NT2/D1 (cell line): Measurements from ENCODE around the gene DYNC1H1.

Experiments
- SUZ12 ChIP-seq: IDR thresholded peaks from 2 replicates; pipeline ENCODE4 v1.6.1; 2011; ENCODE audit not compliant: insufficient read length, insufficient read depth; ENCODE audit errors: extremely low read depth
- YY1 ChIP-seq: IDR thresholded peaks from 2 replicates; pipeline ENCODE4 v1.6.1; 2011; ENCODE audit not compliant: insufficient read length, insufficient read depth
- ZNF274 ChIP-seq: IDR thresholded peaks from 2 replicates; pipeline ENCODE4 v1.6.1; 2011; ENCODE audit warnings: mild to moderate bottlenecking, low read depth, low read length

DNA sequence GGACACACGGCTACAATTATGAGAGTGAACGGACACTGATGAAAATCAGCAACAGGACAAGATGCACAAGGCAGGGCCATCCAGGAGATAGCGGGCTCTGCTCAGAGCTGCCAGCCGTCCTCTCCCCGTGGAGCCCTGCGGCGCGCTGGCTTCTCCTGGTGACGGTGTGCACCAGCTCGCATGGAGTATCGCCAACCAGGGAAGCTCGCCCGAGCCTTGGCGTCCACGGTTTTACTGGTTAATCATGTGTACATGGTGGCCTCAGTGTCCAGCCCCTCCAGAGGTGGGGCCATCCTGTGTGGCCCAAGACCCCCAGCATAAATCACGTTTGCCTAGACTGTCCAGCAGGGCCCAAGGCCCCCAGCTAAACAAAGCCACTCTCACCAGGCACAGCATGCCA lies 31.2 kb upstream of the DYNC1H1 start:
- no peak for TF ChIP-seq SUZ12
- TF ChIP-seq YY1, result no peak
- TF ChIP-seq ZNF274, result no peak
